GM12878 (cell line): Measurements from ENCODE around the gene BRD3. TPM values are rescaled to one million over a fixed set of nuclear protein-coding genes. Genes with fewer than 3 reads are reported as not detected.

Source experiments
- ATAC-seq: fragments of 200-7000 bp; cut with Tn5 transposase; 3 replicates; pipeline ENCODE4 v1.9.1; 2020; ENCODE audit warnings: mild to moderate bottlenecking, moderate library complexity
- BruUV-seq: library from RNA; stranded (reverse); fragments of 400-500 nt; replicated peaks from 2 replicates; lab custom pipeline; 2021; lab: Mats Ljungman, UMichigan
- CTCF ChIA-PET: fragments of 300-600 bp; sonication (Branson Sonifier 250); formaldehyde crosslinking; extraction: SDS; loops from one replicate; lab custom pipeline; 2021; ENCODE audit warnings: inconsistent platforms; lab: Yijun Ruan, JAX
- POLR2A ChIA-PET: fragments of 350-600 bp; formaldehyde crosslinking; extraction: SDS; loops from one replicate; lab custom pipeline; 2021; ENCODE audit warnings: inconsistent platforms; lab: Charles Lee
- RAD21 ChIA-PET: fragments of 300-600 bp; sonication (Branson Sonifier 250); formaldehyde crosslinking; loops from one replicate; lab custom pipeline; 2023; ENCODE audit warnings: antibody characterized with exemption; ENCODE audit not compliant: unreplicated experiment; lab: Charles Lee
- SMC1A ChIA-PET: fragments of 300-600 bp; sonication (Branson Sonifier 250); formaldehyde crosslinking; loops from one replicate; lab custom pipeline; 2023; ENCODE audit not compliant: unreplicated experiment, uncharacterized antibody; lab: Charles Lee
- DNase-seq: peaks from one replicate; pipeline ENCODE4 v3.0.0-alpha.2; 2011; ENCODE audit warnings: low read depth, low spot score
- FAIRE-seq: peaks from 3 replicates; lab custom pipeline; 2011; peaks lifted over from hg19 to GRCh38; lab: Jason Lieb, UNC
- H2AFZ ChIP-seq: 2 replicates; pipeline ENCODE4 v1.6.0; 2011; ENCODE audit warnings: low read depth, low read length, control low read depth; ENCODE audit not compliant: control insufficient read depth
- H3K27ac ChIP-seq: 2 replicates; pipeline ENCODE4 v1.5.1; 2011; ENCODE audit warnings: control low read depth; ENCODE audit not compliant: control insufficient read depth, insufficient read depth
- H3K27me3 ChIP-seq, 2 experiments: replicated peaks in 1 of 2; 2 replicates each; pipeline versions ENCODE4 v1.6.0 to v1.6.1; 2011; ENCODE audit warnings: low read length in 1 of 2; ENCODE audit not compliant: control insufficient read depth in 2 of 2, insufficient read depth in 2 of 2
- H3K36me3 ChIP-seq, 2 experiments: 2 replicates each; pipeline ENCODE4 v1.5.1; 2011; ENCODE audit warnings: low read length in 1 of 2; ENCODE audit not compliant: control insufficient read depth in 2 of 2, insufficient read depth in 2 of 2
- H3K4me1 ChIP-seq: 2 replicates; pipeline ENCODE4 v1.6.1; 2011; ENCODE audit warnings: mild to moderate bottlenecking, low read length, moderate library complexity, mixed read lengths; ENCODE audit not compliant: control insufficient read depth, insufficient read depth
- H3K4me2 ChIP-seq: 2 replicates; pipeline ENCODE4 v1.6.0; 2011; ENCODE audit warnings: control low read depth; ENCODE audit not compliant: control insufficient read depth, insufficient read depth
- H3K4me3 ChIP-seq: fragments of 200-600 bp; sonication (generic); 2 replicates; pipeline ENCODE4 v1.5.1; 2016
- H3K79me2 ChIP-seq: 2 replicates; pipeline ENCODE4 v1.6.0; 2011; ENCODE audit warnings: low read length; ENCODE audit not compliant: control insufficient read depth, insufficient read depth
- H3K9ac ChIP-seq: 2 replicates; pipeline ENCODE4 v1.8.0; 2011; ENCODE audit warnings: low read length, control low read depth, mixed read lengths; ENCODE audit not compliant: control insufficient read depth, insufficient read depth
- H3K9me3 ChIP-seq: replicated peaks from 3 replicates; pipeline ENCODE4 v1.5.1; 2011; ENCODE audit warnings: mild to moderate bottlenecking, low read length; ENCODE audit not compliant: control insufficient read depth, insufficient read depth
- H4K20me1 ChIP-seq: 2 replicates; pipeline ENCODE4 v1.6.0; 2011; ENCODE audit not compliant: control insufficient read depth, insufficient read depth
- ATF3 ChIP-seq: IDR thresholded peaks from 2 replicates; pipeline ENCODE4 v1.6.1; 2011; ENCODE audit warnings: low read depth, mild to moderate bottlenecking, low read length, moderate library complexity, borderline replicate concordance; ENCODE audit errors: extremely low read depth
- BCL3 ChIP-seq: IDR thresholded peaks from 2 replicates; pipeline ENCODE4 v1.6.1; 2011; ENCODE audit warnings: borderline replicate concordance, low read depth, mild to moderate bottlenecking, moderate library complexity, low read length; ENCODE audit not compliant: insufficient read depth, poor library complexity, severe bottlenecking
- BHLHE40 ChIP-seq, 2 experiments: fragments of 450-650 bp in 1 of 2; IDR thresholded peaks; 2 replicates each; pipeline ENCODE4 v1.6.1; 2011 to 2017; ENCODE audit warnings: low read depth in 2 of 2, borderline replicate concordance in 1 of 2, improper control_type of control experiment in 1 of 2, low read length in 1 of 2, mild to moderate bottlenecking in 1 of 2
- BRCA1 ChIP-seq: IDR thresholded peaks from 2 replicates; pipeline ENCODE4 v1.6.1; 2011; ENCODE audit warnings: low read depth, low read length, improper control_type of control experiment
- CBX3 ChIP-seq: fragments of 200-600 bp; sonication (generic); IDR thresholded peaks from 2 replicates; pipeline ENCODE4 v1.6.1; 2016; ENCODE audit warnings: low read depth, borderline replicate concordance
- MXI1 ChIP-seq: fragments of 150-350 bp; IDR thresholded peaks from 2 replicates; pipeline ENCODE4 v1.6.1; 2011; ENCODE audit warnings: low read depth, mild to moderate bottlenecking, inconsistent platforms, low read length, improper control_type of control experiment
- NRF1 ChIP-seq: conservative IDR thresholded peaks from 2 replicates; pipeline ENCODE4 v1.6.1; 2011; ENCODE audit warnings: mild to moderate bottlenecking, low read depth, low read length, improper control_type of control experiment
- POLR2AphosphoS5 ChIP-seq: IDR thresholded peaks from 2 replicates; pipeline ENCODE4 v1.6.1; 2011; ENCODE audit warnings: mild to moderate bottlenecking, low read length, inconsistent platforms
- WGBS: methylation state at CpG from one replicate; pipeline ENCODE4 v1.1.6; 2016; ENCODE audit warnings: low lambda C conversion rate; ENCODE audit not compliant: insufficient replicate concordance, insufficient coverage; ENCODE audit errors: missing lambda C conversion rate; 5-methylcytosine and 5-hydroxymethylcytosine counted together
- in situ Hi-C: fragments of 300-500 bp; cut with MboI; formaldehyde crosslinking; loops from 9 replicates; pipeline ENCODE4 v1.14.3; 2018; ENCODE audit warnings: mixed read lengths
- intact Hi-C: fragments of 100-400 bp; cut with micrococcal nuclease; formaldehyde crosslinking; loops from one replicate; pipeline ENCODE4 v1.14.2; 2022; ENCODE audit not compliant: unreplicated experiment
- polyA plus RNA-seq, 11 experiments: library from polyadenylated mRNA; depleted of rRNA in 4 of 11; unstranded in 6 of 11; stranded (reverse) in 5 of 11; fragments of >200 nt; fragmentation: Nextera tagmentation in 4 of 11; fragmentation: Illumina TruSeq in 1 of 11; extraction: Ambion mirVana in 4 of 11; extraction: Trizol in 1 of 11; gene quantifications; 1 replicate in 1 of 11; 2 replicates in 10 of 11; pipeline versions ENCODE4 v1.2.1 to v1.2.3, GENCODE V29; 2011 to 2016; ENCODE audit warnings: inconsistent platforms in 2 of 11, missing spikeins in 2 of 11, low read depth in 1 of 11
- total RNA-seq, 4 experiments: library from RNA; depleted of rRNA in 3 of 4; stranded (reverse); fragments of >200 nt in 3 of 4; fragmentation: Illumina TruSeq in 1 of 4; extraction: Trizol in 1 of 4; gene quantifications; 2 replicates each; pipeline versions ENCODE4 v1.2.1 to v1.2.3, GENCODE V29; 2013 to 2021

Gene BRD3
- total and polyA plus RNA-seq, 10 of the 15 experiments (the other 5 are each of a cell fraction or from before 2014, with no cell fraction given), result 0.53 to 20.8 (median 4.8) TPM

- H3K27ac ChIP-seq, result no peak overlapping the region
- H2AFZ ChIP-seq, result no peak overlapping the region
- intact Hi-C loops, result no loop called here
- POLR2A ChIA-PET, result no interaction called here
- H3K4me2 ChIP-seq, result no peak overlapping the region
- FAIRE-seq, result no peak
- no peak for DNase-seq
- no peaks in the 10 kb centered on the region for H3K27me3 ChIP-seq
- no TSS peak for BruUV-seq
- H3K4me3 ChIP-seq, result no peak overlapping the region
- TF ChIP-seq BRCA1, result no peak
- TF ChIP-seq POLR2AphosphoS5, result no peak
- no peak for TF ChIP-seq BHLHE40 (IDR thresholded peaks at IDR 0.05; ENCODE audit: borderline replicate concordance in 1 of 2, low read depth in 2 of 2, low read length in 1 of 2)
- H3K9ac ChIP-seq, result no peak overlapping the region
- CTCF ChIA-PET, result interaction anchor here (2.7 kb wide), 1 partner anchor 10 kb away, joined by 8 read pairs; no protein-coding TSS in a partner anchor
- no peaks in the 10 kb centered on the region for H3K9me3 ChIP-seq
- 0 out of 3 replicates have a peak, but pooled peaks have one; percentile 11 for ATAC-seq
- 66% methylated on average over 13 of the region's 13 CpGs for WGBS
- H3K79me2 ChIP-seq, result peaks cover 5% of the 10 kb centered on the region
- peaks cover 0 to 7% of the 10 kb centered on the region in 2 experiments; a peak in 3 of 4 replicates for H3K36me3 ChIP-seq
- RAD21 ChIA-PET, result no interaction called here
- SMC1A ChIA-PET, result no interaction called here
- H3K4me1 ChIP-seq, result peaks cover 18% of the 10 kb centered on the region
- H4K20me1 ChIP-seq, result peaks cover 20% of the 10 kb centered on the region
- in situ Hi-C loops, result no loop called here
Measured at GRCh38 chr9:134055981-134056461, 11.8 kb downstream of the BRD3 start.

GRCh38 chr9:134054891-134055811, 12.7 kb downstream of the BRD3 start:
- no peak for FAIRE-seq
- POLR2A ChIA-PET, result no interaction called here
- TF ChIP-seq BCL3 (no peak), ATF3 (no peak), MXI1 (no peak), NRF1 (no peak), CBX3 (no peak)

More at GRCh38 chr9:134054891-134055811, 12.7 kb downstream of the BRD3 start:
- BruUV-seq, result no TSS peak
- Histone ChIP-seq H3K27me3 (no peaks in the 10 kb centered on the region), H3K4me1 (peaks cover 9% of the 10 kb centered on the region), H3K4me3 (no peak overlapping the region), H3K79me2 (peaks cover 1% of the 10 kb centered on the region; the same call in 1 of the 2 replicates), H4K20me1 (peaks cover 13% of the 10 kb centered on the region), H3K27ac (no peak overlapping the region), H3K9ac (no peak overlapping the region), H3K4me2 (no peak overlapping the region), H2AFZ (no peak overlapping the region), H3K36me3 (peaks cover 0 to 8% of the 10 kb centered on the region in 2 experiments; a peak in 3 of 4 replicates), H3K9me3 (no peaks in the 10 kb centered on the region)
- ChIA-PET SMC1A (no interaction called here), RAD21 (no interaction called here), CTCF (interaction anchor here (2.7 kb wide), 1 partner anchor 11 kb away, joined by 8 read pairs; no protein-coding TSS in a partner anchor)
- DNase-seq, result no peak
- 89% methylated on average over 28 of the region's 28 CpGs for WGBS
- in situ Hi-C loops, result no loop called here
- no peak for ATAC-seq
- intact Hi-C loops, result no loop called here
